Adrenal gland (tissue), 12 donors: ENCODE data around the gene TMEM11. TPM values are rescaled to one million over a fixed set of nuclear protein-coding genes. Genes with fewer than 3 reads are reported as not detected.

Source experiments
- DNase-seq, 7 donors: peaks; one replicate each; pipeline ENCODE4 v3.0.0-alpha.2; 2019 to 2020
- H3K27ac ChIP-seq, 5 donors: fragments of 200-600 bp; sonication (generic) in 4 of 5; 1 replicate in 3 of 5; 2 replicates in 2 of 5; pipeline versions ENCODE4 v1.5.1 to v1.8.0; 2016 to 2020; ENCODE audit warnings: mild to moderate bottlenecking in 1 of 5
- H3K27me3 ChIP-seq: fragments of 200-600 bp; 2 replicates; pipeline ENCODE4 v1.8.0; 2021
- H3K36me3 ChIP-seq, 2 donors: fragments of 200-600 bp; replicated peaks in 1 of 2; 1 replicate in 1 of 2; 2 replicates in 1 of 2; pipeline versions ENCODE4 v1.5.1 to v1.8.0; 2018 to 2022
- H3K4me1 ChIP-seq, 2 donors: fragments of 200-600 bp; replicated peaks in 1 of 2; 1 replicate in 1 of 2; 2 replicates in 1 of 2; pipeline versions ENCODE4 v1.5.1 to v1.8.0; 2018 to 2021
- H3K4me3 ChIP-seq, 4 donors: fragments of 200-600 bp; sonication (generic) in 3 of 4; one replicate each; pipeline ENCODE4 v1.5.1; 2016 to 2018
- H3K9me3 ChIP-seq, 3 donors: fragments of 200-600 bp; sonication (generic) in 1 of 3; replicated peaks in 1 of 3; 1 replicate in 2 of 3; 2 replicates in 1 of 3; pipeline versions ENCODE4 v1.5.1 to v1.8.0; 2016 to 2021
- CTCF ChIP-seq, 6 experiments: fragments of 450-650 bp in 4 of 6; fragments of 200-600 bp in 2 of 6; sonication (generic) in 1 of 6; IDR thresholded peaks; 1 replicate in 5 of 6; 2 replicates in 1 of 6; pipeline versions ENCODE4 v1.5.1 to v1.8.0; 2016 to 2021; ENCODE audit warnings: antibody characterized with exemption in 6 of 6, mild to moderate bottlenecking in 2 of 6, moderate library complexity in 1 of 6
- POLR2A ChIP-seq, 2 donors: fragments of 450-650 bp; IDR thresholded peaks; one replicate each; pipeline ENCODE4 v1.6.1; 2017; ENCODE audit warnings: antibody characterized with exemption in 2 of 2, mild to moderate bottlenecking in 2 of 2, moderate library complexity in 1 of 2
- WGBS, 4 donors: extraction: QIAGEN DNeasy Blood & Tissue Kit in 2 of 4; methylation state at CpG; one replicate each; pipeline versions ENCODE4 v1.1.5 to v1.1.7; 2013 to 2017; 5-methylcytosine and 5-hydroxymethylcytosine counted together
- intact Hi-C, 2 donors: fragments of 100-400 bp; cut with DNase I; formaldehyde crosslinking; loops; one replicate each; pipeline versions ENCODE4 v1.14.1 to v1.15.0; 2022 to 2023
- polyA plus RNA-seq, 3 donors: library from polyadenylated mRNA; stranded (reverse); fragments of 200-250 nt in 2 of 3; fragments of 350-450 nt in 1 of 3; fragmentation: Illumina TruSeq in 1 of 3; extraction: RNeasy Lipid Tissue Mini Kit (QIAGEN cat#74804) in 1 of 3; gene quantifications; one replicate each; pipeline ENCODE4 v1.2.3, GENCODE V29; 2013 to 2014
- total RNA-seq, 9 donors: library from RNA; depleted of rRNA in 4 of 9; stranded (reverse); fragments of >200 nt in 4 of 9; fragments of 120-200 nt in 1 of 9; fragmentation: NEBNext Ultra II Directional in 1 of 9; extraction: Animal tissue kit (Norgen Biotek cat#: 25700) in 1 of 9; gene quantifications; one replicate each; pipeline versions ENCODE4 v1.1.0 to v1.2.4, GENCODE V29; 2013 to 2023
- donor health status: healthy with polysubstance abuse.
- donor health status: Bipolar disorder and iron deficiency.
- donor health status: DM: yes; HTN: yes; CAD: no.
- donor health status: DM: no; HTN: no; CAD: no.
- donor health status: DM: no; HTN: no; CAD: no.
- donor health status: DM: yes; HTN: yes; CAD: no.

The TMEM11 gene
- total and polyA plus RNA-seq, 12 donors = 12.4 to 75.8 (median 25.4) TPM

- 80 to 100% (median 85%) methylated on average over 1 of the region's 1 CpG for WGBS, 4 donors
- TF ChIP-seq CTCF (IDR thresholded peaks at IDR 0.05) (no peak), POLR2A (IDR thresholded peaks at IDR 0.05) (no peak)
- no peaks in the 10 kb centered on the region for H3K9me3 ChIP-seq
These were observed 3.4 kb upstream of the TMEM11 start for GRCh38 chr17:21217346-21217745.

DNA sequence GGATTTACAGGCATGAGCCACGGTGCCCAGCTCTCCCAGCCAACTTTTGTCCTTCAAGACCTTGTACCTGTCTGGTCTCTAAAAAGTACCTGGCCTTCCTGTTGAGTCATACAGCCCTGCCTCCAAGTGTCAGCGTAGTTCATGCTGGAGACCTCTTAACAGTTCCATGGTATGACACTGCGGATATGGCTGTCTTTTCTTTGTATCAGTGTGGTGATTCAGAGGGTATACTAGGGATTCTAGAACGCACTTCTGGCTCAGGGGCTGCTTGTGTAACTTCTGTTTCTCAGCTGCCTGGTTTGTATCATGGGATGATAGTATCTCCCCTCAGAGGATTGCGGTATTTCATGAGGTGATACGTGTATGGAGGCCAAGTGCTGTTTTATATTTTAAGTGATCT, 2.0 kb upstream of the TMEM11 start:
- Histone ChIP-seq H3K27ac (no peak overlapping the region), H3K4me1 (peaks cover 23 to 39% of the 10 kb centered on the region in 2 donors), H3K36me3 (peaks cover 0 to 3% of the 10 kb centered on the region in 2 donors), H3K9me3 (no peaks in the 10 kb centered on the region), H3K4me3 (no peak overlapping the region), H3K27me3 (no peaks in the 10 kb centered on the region)
- no peak for DNase-seq
- no peak for TF ChIP-seq CTCF (IDR thresholded peaks at IDR 0.05)
- no peak for TF ChIP-seq POLR2A (IDR thresholded peaks at IDR 0.05)
- WGBS, 4 donors = 85 to 91% (median 90%) methylated on average over 6 of the region's 6 CpGs
- intact Hi-C loops = loop anchor here in 1 of 2 donors (10.0 kb wide), 1 partner anchor 191 kb away; no protein-coding TSS in a partner anchor

More at GRCh38 chr17:21217346-21217745, 3.4 kb upstream of the TMEM11 start:
- H3K27me3 ChIP-seq = no peaks in the 10 kb centered on the region
- intact Hi-C loops = loop anchor here in 1 of 2 donors (10.0 kb wide), 1 partner anchor 193 kb away; no protein-coding TSS in a partner anchor
- H3K36me3 ChIP-seq = no peaks in the 10 kb centered on the region
- DNase-seq = no peak
- H3K4me1 ChIP-seq = peaks cover 19 to 25% of the 10 kb centered on the region in 2 donors
- no peak overlapping the region for H3K27ac ChIP-seq
- no peak overlapping the region for H3K4me3 ChIP-seq

GRCh38 chr17:21214777-21215541, 998 bp upstream of the TMEM11 start:
- H3K4me1 ChIP-seq = peaks cover 23 to 48% of the 10 kb centered on the region in 2 donors

More at GRCh38 chr17:21214777-21215541, 998 bp upstream of the TMEM11 start:
- intact Hi-C loops = loop anchor here in 1 of 2 donors (10.0 kb wide), 1 partner anchor 190 kb away; no protein-coding TSS in a partner anchor
- peak overlapping the region in 3 of 4 donors; percentile 12 to 99 (median 94) for H3K4me3 ChIP-seq
- 13 to 54% (median 22%) methylated on average over 11 to 23 of the region's 23 CpGs for WGBS, 4 donors
- H3K9me3 ChIP-seq = no peaks in the 10 kb centered on the region
- H3K27ac ChIP-seq = peak overlapping the region; percentile 82 to 95 (median 90)
- H3K36me3 ChIP-seq = peaks cover 0 to 12% of the 10 kb centered on the region in 2 donors
- H3K27me3 ChIP-seq = no peaks in the 10 kb centered on the region
- peak in 2 of 7 donors; percentile 31 to 38 for DNase-seq
- TF ChIP-seq POLR2A (IDR thresholded peaks at IDR 0.05) (no peak), CTCF (IDR thresholded peaks at IDR 0.05) (no peak)
